HG03060 (cell line): ENCODE measurements around the gene MYNN.
"Not testable (repeated sequence)": the region's sequence is repeated elsewhere in the genome, so short reads cannot be mapped to it uniquely, and the experiment has no call there.

Source experiments
- ATAC-seq: cut with Tn5 transposase; IDR thresholded peaks from one replicate; pipeline ENCODE4 v1.9.1; 2021; ENCODE audit warnings: low read depth, moderate number of reproducible peaks; ENCODE audit not compliant: unreplicated experiment

Gene MYNN

DNA sequence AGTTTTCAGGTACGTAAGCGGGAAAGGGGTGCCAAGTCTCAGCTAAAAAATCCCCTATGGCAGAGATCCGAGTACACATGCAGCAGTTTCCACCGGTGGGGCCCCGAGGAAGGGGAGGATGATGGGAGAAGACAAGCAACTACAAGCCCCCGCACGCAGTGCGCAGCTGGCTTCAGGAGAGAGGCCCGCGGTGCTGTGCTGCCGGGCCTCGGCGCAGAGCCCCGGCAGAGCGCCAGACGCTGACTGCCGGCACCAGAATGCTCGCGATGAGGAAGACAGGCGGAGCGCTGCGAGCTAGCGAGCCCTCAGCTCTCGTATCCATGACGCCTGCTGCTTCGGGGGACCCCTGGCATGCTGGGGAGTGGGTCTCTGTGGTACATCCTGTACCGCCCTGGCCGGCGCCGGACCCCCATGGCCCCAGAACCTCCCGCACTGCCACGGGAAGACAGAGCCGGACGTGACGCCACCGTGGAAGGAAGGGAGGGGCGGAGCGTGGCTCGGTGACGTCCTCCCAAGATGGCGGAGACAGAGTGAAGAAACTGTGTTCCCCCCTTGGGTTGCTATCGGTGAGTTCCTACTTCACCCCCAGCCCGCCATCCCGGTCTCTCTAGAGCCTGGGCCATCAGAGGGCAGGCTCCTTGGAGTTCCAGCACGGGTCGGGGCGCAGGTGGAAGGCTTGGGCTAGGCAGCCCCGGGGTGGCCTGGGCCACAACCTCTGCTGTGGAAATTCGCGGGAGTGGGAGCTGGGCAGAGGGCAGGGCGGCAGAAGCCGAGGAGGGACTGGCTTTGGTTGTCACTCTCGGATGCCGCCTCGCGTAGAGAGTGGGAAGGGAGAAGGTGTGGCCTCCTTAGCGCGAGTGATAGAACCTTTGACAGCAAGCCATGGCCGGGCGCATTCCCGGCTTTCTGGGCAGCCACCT, at the start of gene MYNN:
Gene MYNN (plus strand): TSS at position 500 of the 920 bp plus-strand sequence. CDS start 900 bp downstream, outside the sequence.
- peak; percentile 63 for ATAC-seq

DNA sequence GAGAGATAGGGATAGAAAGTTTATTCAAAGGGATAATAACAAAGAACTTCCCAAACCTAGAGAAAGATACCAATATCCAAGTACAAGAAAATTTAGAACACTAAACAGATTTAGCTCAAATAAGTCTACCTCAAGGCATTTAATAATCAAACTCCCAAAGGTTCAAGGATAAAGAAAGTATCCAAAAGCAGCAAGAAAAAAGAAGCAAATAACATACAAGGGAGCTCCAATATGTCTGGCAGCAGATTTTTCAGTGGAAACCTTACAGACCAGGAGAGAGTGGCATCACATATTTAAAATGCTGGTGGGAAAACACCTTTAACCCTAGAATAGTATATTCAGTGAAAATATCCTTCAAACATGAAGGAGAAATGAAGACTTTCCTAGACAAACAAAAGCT, 41.3 kb upstream of the MYNN start:
- ATAC-seq, result not testable (repeated sequence)

DNA sequence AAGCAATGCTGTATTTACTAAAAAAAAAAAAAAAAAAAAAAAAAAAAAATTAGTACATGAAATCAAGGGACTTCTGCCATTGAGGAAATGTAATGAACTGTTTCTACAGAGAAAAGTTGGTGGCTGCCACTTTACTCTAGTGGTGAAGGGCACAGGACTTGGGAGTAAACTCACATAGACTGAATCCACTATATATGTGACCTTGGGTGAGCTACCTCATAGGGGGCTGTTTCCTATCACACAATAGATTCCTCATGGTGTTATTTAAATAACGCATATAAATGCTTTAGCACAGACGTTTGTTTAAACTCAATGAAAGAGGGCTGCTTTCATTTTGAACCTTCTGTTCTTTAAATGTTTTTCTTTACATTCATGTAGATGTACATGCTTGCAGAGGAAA, 34.1 kb upstream of the MYNN start:
- no peak for ATAC-seq

DNA sequence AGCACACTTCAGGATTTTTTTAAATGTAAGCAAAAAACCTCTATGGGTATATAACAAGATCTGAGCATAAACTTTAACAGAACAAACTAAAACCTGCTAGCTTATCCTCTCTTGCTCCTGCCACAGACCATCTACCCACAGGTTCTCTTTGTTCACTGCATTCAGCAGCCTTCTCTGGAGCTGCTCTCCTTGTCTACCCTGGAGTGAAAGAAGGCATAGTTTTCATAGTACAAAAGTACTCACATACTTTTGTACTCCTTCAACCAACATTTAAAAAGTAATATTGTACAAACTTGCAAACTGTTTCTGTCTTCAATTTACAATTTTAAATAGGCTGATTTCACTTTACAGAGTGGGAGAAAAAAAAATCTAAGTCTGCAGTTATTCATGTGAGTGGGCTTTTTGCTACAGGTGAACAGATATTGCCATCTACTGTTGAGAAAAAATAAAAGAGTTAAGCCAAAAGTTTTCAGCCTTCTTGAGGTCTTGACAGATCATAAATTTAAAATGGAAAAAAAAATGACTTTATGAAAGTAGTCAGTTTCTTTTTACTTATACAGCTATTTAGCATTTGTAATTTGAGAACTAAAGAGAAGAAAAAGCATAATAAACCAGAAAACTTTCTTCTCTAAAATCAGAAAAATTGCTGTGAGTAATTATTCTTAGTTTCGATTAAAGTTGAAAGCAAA, 28.7 kb upstream of the MYNN start:
- no peak for ATAC-seq

DNA sequence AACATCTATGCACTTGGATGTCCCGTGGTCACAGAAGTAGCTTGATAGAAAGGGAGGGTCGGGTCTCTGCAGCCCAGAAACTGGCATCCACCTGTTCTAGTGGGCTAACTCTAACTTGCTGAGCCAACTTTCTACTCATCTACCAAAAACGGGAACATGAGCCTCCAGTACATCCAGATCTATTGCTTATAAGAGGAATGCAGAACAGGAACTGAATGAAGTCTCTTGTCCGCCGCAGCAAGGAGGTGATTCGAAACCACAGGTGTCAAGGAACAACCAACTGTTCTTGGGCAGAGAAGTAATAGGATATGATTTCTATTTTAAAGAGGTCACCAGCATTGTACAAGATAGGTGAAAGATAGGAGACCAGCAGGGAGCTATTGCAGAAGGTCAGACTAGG, 26.3 kb upstream of the MYNN start:
- no peak for ATAC-seq

DNA sequence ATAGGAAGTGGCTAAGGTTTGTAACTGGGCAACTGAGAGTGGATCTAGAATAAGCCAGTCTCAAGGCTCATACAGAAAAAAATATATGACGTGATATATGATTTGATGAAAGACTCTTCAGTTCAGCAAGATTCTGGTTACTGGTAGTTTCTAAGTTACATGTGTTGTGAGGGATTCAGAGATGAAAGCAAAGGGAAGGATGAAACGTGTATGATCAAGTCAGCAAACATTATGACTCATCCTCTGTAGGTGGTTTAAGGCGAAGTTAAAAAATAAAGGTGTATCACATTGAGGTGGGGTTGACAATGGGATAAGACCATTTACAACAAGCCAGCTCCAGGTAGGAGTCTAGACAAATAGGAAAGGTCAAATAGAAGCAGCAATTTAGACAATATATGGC, 24.5 kb upstream of the MYNN start:
- no peak for ATAC-seq

DNA sequence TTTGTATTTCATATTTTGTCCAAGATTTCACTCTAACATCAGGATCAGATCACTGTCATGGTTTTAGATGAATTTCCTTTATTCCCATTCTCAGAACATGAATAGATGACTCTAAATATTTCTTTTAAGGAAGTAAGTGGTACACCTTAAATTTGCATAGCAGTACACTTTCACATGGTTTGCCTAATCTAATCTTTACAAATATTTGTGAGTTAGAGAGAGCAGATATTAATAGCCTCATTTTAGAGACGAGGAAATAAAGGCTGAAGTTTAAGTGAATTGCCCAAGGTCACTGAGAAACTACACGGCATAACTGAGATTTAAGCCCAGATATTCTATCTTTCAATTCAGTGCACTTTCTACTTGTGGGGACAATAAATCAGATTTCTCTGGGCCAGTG, 22.5 kb upstream of the MYNN start:
- ATAC-seq, result no peak

DNA sequence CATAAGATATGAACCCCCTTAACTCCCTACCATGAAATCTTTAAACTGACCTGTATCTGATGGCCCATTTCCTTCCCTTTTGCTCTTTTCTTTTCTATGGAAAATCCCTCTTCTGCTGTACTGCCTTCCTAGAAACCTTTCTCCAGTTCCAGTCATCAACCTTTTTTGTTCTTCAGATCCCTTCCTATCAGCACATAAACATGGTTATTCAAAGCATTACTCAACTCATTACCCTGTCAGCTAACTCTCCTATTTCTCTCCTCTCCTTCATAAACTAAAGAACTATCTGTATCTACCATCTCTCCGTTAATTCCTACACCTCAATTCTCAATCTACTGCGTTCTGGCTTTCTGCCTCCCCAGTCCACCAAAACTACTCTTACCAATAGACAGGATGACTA, 21.3 kb upstream of the MYNN start:
- ATAC-seq, result no peak

DNA sequence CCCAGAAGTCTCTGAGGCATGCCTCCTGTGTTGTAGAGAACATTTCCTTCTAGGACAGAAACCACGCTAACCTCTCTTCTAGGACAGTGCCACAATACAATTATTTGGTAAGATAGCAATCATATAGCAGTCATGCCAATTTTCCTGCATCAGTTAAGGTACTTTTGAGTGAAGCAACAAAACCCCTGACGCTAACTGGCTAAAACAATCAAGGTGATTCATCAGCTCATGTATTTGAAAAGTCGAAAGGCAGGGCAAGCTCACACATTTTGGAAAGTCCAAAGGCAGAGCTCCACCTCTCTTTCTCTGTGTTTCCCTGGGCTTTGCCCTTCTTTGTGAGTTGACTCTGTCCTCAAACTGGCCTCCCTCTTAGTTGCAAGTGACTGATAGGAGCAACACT, 18.5 kb upstream of the MYNN start:
- no peak for ATAC-seq

DNA sequence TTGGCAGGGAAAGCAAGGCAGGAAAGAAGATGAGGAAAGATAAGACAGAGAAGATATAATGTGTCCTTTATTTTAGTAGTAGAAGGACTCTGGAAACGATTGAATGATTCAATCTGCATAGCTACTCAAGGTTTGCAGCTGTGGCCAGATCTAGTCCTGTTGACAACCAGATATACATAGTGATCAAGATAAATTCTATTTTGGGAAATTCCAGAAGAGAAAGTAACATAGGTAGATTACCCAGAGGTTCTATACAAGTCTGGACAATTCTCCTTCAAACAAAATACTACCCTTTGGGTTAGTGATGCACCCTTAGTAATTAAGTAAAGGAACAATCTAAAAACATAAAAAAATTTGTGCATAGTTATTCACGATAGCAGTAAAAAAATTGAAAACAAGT, 17.7 kb upstream of the MYNN start:
- no peak for ATAC-seq

DNA sequence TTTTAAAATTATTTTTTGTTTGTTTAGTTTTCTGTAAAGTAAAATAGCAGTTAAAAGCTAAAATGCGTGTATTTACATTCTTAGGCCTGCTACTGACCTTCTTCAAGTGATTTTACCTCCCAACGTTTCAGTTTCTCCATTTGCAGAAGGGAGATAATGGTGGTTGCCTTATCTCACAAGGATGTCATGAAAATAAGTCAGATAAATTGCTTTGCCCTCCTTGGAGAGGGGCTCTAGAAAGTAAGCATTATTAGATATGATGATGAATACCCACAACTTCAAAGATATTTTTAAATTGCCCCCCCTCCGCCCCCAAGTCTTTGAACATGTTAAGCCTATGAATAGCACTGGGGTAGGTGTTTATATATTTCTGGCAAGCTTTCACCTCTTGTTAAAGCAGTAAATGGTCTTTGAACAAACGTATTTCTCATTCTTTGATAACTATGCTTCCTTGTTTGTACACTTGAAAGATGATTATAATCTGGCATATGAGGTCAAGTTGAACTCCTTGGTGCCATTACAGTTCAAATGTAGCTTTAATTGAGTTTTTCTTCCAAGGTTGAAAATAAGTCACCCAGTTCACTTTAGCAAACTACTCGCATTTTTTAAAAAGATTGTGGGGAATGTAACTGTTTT, 14.7 kb upstream of the MYNN start:
- ATAC-seq, result no peak

DNA sequence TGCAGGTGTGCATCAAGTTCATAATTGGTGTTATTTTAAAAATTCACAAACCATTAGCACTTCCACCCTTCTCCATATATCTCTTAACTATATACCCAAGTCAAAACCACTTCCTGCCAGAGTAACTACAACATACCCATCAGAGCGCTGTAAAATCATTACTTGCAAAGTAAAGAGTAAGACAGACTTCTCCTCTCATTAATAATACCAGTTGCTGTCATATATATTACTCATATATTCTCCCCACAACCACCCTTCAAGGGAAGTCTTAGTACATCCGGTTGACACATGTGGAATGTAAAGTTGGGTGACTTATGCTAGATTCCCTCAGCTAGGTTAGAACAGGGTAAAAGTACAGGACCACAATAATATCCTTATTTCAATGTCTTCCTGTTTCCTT, 13.9 kb upstream of the MYNN start:
- no peak for ATAC-seq

DNA sequence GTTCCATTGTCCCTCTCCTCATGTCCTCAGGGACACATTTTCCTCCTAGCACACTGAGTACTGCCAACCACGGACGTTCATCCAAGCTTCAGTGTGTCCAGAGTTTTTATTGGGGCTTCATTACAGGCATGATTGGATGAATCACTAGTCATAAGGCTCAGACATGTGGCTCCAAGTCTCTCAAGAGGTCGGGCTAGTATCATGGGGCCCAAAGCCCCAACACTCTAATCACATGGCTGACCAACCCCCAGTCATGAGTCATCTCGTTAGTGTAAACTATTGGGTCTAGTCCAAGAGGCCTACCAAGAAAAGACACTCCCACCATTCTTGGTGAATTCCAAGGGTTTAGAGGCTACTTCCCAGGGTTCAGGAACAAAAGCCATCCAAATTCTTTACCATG, 12.7 kb upstream of the MYNN start:
- ATAC-seq, result no peak

DNA sequence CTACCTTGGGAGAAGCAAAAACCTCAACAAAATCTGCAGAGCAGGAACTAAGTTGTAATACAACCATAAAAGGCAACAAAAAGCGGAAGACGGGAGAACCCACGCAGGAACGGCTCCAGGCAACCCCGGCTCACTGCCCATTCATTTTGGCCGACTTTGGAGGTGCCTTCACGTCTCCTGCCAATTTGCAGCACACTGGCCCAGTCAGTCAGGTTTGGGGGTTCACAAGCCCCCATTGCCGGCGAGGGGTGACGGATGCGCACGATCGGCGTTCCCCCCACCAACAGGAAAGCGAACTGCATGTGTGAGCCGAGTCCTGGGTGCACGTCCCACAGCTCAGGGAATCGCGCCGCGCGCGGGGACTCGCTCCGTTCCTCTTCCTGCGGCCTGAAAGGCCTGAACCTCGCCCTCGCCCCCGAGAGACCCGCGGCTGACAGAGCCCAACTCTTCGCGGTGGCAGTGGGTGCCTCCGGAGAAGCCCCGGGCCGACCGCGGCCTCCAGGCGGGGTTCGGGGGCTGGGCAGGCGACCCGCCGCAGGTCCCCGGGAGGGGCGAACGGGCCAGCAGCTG, 8.8 kb upstream of the MYNN start:
- ATAC-seq, result peak; percentile 33

DNA sequence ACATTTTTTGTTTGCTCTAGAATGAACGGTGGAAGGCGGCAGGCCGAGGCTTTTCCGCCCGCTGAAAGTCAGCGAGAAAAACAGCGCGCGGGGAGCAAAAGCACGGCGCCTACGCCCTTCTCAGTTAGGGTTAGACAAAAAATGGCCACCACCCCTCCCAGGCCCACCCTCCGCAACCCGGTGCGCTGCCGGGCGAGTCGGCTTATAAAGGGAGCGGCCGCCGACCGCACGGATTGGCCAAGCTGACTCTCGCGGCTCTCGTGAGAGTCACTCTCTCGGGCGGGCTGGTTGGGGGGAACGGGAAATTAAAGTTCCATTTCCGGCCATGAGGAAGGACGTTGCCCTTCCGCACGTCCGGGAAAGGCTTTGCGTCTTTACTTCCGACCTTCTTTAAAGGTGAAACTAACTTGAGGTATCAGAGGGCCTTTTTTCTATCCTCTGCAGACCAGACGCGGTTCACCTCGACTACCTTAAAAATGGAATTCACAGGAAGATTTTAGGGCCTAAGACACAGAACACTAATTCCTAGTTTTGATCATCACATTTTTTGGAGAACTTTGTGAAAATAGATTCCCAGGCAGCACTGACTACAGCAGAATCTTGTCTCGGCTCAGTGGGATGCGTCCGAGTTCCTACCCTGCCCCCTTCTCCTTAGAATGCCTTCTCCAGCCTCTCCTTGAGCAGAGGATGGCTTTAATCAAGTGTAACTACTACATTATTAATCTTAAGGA, 8.1 kb upstream of the MYNN start, which contains the start of gene TERC:
Gene TERC (minus strand): TSS at position 179 of the 731 bp plus-strand sequence.
- peak; percentile 47 for ATAC-seq

DNA sequence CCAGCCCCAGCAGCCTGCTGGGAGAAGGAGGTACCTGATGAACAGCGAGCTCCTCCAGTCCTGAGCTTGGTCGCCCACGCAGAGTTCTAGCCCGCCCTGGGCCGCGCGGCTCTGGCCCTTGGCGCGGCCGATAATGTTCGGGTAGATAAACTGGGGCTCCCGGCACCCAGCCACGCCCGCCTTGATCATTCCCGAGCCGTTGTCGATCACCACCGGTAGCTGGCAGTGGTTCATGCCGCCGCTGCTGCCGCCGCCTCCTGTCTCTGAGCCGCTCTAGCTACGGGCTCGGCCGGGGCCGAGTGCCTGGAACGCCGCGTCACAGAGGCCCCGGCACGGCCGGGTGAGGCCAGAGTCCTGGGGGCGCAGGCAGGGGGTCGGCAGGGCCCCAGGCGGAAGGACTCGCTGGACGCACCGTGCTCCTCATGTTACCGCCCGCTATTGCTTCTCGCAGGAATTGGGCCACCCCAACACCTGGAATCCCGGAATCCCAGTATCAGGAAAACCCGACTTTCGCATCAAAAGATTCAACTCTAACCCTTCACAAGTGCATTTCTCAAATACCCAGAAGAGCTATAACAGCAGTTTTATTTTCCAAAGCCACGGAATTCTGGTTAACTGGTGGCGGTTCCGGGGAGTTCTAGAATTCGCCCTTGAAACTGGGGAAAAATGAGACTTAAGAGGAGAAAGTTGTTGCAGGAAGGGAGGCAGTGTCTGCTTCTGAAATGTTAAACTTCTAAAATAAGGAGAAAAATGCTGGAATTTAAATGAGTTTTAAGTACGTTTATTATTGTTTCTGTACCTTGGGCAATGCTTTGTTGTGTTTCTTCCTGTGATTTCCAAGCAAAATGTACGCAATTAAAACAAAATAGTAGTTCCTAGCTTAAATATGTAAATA, 3.7 kb upstream of the MYNN start, which contains the start of gene ACTRT3:
Gene ACTRT3 (minus strand): TSS at position 275 of the 895 bp plus-strand sequence. CDS start 41 bp downstream, at position 234.
- no peak for ATAC-seq

DNA sequence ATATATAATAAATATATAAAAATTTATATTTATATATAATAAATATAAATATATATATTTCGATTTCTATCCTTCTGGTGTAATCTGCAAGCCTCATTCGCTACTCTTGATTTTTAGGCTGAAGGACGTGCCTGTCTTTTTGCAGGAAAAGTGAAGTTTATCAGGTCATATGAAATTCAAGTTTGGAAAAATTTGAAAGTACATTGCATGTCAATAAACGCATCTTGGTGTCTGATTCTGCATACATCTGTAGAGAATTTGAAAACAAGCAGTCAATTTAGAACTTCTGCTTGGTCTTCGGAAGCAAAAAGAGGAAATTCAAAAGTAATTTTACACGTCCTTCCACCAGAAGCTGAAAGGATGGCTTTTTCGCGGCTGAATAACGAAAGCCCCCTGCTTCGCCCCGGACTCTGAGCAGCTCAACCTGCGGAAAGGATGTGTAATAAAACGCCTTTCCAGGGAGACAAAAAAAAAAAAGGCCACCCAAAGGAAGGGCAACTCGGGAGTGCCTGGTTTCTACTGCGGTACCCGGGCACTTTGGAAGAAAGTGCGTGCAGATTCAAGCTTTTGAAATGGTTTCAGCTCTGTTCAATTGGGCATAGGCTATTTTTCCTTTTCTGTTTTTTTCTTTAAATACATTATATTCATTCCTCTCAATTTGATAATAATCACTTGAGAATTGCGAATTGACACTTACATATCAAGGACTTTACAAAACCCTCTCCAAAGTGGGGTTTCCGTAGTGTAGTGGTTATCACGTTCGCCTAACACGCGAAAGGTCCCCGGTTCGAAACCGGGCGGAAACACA, 1.5 kb upstream of the MYNN start:
- no peak for ATAC-seq

DNA sequence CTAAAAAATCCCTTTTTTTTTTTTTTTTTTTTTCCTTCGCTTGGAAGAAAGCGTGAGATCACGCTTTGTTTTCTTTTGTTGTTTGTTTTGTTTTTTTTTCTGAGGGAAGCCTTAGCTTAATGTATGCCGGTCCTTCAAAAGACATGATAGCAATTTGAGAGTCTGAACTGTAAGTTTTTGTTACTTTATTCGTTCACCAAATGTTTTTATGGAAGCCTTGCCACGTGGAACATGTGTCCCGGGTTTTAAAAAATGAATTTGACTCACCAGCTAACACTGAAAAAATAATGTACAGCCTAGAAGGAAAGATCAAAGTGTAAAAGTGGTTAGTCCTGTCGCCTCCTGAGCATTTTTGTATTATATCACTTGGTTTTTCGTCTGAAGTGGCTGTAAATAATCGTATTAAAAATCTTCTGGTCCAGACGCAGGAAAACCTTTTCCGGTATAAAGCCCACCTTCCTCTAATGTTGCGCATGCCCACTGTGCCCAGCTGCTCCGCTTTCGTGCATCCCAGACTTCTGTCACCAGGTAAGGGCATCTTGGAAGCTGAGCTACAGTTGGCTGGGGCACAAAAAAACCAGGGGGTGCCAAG, 795 bp upstream of the MYNN start:
- ATAC-seq, result peak; percentile 11
